HG02623 (cell line): ENCODE data around the gene POM121L2.
"Not testable (repeated sequence)": the region's sequence is repeated elsewhere in the genome, so short reads cannot be mapped to it uniquely, and the experiment has no call there.

ENCODE experiments used
- ATAC-seq: cut with Tn5 transposase; IDR thresholded peaks from one replicate; pipeline ENCODE4 v1.9.1; 2021; ENCODE audit warnings: moderate library complexity; ENCODE audit not compliant: unreplicated experiment

Gene POM121L2

DNA sequence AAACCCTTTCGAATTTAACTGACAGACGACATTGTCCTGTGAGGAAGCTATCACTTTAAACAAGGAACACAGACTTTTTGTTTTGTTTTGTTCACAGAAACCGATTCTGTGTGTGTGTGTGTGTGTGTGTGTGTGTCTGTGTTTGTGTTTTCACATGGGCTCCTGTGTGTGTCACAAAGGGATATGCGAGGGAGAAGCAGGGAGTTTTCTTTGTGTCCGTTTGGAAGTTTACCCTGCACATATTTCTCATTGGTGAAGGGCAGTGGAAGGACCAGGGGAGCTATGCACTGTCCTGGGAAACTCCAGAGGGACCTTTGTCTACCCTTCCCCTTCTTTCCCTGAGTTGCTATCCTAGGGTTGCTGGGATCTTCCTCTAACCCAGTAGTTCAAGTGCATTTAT lies 17.7 kb downstream of the POM121L2 start:
- ATAC-seq, result no peak

DNA sequence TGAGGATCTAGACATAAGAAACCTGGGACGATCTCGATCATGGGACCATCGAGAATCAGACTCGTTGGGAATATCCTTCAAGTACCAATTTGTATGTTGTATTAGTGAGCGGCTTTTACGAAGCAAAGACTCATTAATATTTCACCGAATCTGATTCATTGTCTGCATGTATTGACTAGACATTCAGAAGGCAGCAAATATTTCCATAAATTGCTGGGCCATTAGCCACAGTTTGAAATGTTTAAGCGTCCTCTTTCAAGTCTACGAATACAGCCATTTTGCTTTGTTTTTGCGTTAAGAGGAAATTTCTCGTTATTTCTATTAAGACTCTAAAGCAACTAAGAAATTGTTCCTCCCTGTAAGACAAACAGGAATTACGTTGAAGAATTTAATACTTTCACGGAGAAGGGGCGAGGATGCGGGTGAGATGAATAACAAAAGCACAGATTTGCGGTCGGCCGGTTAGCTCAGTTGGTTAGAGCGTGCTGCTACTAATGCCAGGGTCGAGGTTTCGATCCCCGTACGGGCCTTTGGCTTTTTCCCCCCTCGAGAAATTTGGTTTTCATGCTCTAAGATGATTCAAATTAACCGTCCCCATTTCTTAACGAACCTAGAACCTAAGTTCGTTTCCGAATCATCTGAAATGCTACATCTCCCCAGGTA lies 18.5 kb downstream of the POM121L2 start:
- ATAC-seq, result no peak

DNA sequence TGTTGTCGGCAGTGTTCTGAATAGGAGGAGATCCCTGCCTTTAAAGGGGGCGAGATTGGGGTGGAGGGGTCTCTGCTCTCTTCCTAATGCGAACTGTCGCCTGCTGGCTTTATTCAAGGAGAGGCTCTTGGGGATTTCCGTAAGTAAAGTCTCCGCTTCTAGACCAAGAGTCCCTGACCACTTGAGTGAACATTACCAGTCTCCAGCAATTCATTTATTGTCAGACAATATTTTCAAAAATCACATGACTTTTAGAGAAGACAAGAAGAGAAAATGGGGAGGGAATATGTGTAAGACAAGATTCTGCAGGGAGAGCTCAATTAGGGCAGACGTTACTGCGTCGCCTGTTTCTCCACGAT lies 21.2 kb downstream of the POM121L2 start:
- no peak for ATAC-seq

DNA sequence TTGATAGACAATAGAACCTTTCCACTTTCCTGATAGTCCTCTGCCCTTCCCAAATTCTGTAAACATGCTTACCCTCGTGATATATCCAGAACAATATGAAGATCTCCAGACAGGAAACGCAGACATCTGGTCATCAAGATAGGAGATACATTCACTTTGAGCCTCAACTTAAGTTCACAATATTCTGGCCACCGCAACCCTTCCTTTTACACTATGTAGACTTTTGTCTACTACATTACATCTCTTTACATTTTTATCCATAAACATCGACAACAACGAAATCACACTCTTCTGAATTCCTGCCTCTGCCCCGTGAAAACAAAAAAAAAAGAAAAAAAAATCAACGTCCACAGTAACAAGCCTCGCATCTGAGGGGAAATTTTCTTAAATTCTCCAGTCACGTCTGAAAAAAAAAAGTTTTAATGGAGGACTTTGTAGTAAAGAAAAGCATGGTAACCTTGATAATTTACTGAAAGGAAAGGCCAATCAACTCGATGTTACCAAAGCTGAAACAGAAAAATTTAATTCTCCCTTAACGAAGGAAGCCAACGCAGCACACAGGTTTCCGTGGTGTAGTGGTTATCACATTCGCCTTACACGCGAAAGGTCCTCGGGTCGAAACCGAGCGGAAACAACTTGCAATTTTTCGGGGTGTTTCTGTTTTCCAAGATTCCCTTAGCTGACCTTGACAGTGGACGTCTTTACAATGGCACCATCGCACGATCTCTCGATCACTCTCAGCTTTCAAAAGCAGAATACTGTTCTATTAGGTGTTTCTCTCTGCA lies 21.8 kb downstream of the POM121L2 start:
- no peak for ATAC-seq

DNA sequence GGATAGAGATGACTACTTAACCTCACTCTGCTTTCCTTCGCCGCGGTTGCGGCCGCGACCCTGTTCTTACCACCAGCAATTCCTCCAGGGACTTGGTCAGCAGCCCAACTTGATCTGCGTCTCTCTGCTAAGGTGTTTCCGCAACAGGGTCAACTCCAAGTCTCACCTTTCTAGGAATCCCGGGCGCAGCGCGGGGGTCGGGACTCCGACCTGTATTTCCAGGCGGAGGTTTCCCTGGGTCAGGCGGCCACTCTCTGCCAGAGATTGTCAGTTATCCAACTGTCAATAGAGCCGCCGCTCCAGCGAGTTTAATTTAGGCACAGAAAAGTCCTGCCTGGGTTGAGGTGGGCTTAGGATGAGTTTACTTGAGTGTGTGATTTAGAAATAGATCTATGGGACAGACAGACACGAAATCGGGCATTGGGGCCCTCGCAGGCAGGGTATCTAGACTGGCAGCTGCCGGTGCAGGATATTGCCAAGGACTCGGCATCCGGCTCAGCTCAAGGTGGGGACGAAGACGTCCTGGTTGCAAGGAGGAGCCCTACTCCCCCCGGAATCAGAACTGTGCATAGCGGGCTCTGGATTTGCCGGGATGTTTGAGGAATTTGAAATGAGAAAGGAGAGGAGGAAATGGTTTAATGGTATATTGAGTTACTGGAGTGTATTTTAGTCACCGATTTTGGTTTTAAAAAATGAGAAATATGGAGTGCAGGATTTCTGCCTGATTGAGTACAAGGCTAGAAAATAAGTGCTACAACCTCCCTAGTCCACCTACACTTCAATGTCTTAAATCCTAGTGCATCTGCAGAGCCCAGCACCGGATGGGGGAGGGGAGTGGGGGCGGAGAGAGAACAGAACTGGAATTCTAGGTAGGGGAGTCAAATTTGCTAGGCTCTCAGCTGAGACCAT lies 23.7 kb downstream of the POM121L2 start:
- ATAC-seq, result no peak

DNA sequence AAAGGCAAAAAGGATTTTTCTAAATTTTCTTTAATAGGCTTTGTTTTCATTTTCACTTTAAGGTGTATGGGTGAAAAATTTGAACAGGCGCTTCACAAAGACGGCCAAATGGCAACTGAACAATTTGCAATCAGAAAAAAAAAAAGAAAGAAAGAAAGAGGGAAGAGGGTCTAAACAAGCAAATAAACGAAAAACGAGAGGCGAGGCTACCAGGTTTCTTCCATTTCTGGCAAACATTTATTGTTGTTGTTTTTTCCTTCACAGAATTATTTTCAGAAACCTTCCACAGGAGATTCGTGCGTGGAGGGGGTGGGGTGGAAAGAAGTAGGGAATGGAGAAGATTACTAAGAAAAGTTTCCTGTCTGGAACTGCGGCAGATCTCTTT lies 24.3 kb downstream of the POM121L2 start:
- ATAC-seq, result no peak

DNA sequence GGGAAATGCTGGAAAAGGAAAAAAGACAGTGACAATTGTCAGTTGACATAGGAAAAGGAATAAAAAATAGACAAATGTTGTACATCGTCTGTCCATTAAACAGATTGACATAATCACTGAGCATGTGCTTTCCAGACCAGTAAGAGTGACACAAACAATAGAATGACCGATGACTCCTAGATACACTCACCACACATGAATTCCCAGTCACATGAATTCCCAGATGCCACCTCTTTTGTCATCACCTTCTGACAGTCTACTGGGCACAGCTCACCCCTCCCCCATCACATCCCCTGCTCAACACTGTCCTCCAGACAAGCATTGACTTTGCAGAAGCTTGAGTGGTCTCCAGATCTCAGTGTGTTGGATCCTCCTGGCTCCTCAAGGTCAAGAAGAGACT lies 25.9 kb downstream of the POM121L2 start:
- ATAC-seq, result no peak

DNA sequence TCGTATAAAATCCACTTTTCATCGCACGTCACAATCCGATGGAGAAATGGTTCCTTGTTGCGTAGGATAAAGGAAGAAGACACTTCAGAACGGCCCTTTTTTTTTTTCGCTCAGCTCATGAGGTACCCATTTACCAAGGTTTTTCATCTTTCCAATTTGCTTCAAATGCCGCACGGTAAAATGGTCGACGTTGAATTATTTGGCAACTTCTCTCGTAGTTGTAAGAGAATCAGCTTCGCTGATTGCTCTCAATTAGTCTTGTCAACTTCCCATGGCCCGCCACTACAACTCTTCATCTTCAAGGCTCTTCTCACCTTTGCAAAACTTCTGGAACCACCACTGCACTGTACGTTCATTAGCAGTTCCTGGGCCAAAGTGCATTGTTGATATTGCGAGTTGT lies 28.8 kb downstream of the POM121L2 start:
- ATAC-seq, result no peak

DNA sequence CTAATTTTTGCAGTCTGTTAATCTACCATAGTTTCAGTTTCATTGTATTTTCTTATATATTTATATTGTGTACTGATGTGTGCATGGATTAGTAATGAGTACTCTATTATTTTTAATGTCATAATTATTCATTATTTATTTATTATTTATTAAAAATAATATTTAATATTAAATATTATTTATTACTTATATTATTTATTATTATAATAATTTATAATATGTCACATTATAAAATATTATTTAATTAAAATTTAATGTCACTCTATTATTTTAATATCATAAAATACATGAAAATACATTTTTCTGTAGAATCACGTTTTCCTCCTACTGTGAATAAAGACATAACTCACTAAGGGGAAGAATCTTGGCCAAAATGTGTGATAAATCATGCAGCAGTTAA lies 30.5 kb downstream of the POM121L2 start:
- ATAC-seq, result no peak

DNA sequence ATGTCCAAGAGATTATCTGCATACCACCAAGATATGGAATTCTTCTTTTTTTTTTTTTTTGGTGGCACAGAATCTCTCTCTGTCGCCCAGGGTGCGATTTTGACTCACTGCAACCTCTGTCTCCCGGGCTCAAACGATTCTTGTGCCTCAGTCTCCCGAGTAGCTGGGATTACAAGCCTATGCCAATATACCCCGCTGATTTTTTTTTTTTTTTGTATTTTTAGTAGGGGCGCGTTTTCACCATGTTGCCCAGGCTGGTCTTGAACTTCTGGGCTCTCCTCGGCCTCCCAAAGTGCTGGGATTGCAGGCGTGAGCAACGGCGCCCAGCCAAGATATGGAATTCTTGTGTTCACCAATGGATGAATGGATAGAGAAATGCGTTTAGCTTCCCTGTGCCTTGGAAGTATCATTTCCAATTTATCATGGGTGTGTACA lies 31.0 kb downstream of the POM121L2 start:
- no peak for ATAC-seq

DNA sequence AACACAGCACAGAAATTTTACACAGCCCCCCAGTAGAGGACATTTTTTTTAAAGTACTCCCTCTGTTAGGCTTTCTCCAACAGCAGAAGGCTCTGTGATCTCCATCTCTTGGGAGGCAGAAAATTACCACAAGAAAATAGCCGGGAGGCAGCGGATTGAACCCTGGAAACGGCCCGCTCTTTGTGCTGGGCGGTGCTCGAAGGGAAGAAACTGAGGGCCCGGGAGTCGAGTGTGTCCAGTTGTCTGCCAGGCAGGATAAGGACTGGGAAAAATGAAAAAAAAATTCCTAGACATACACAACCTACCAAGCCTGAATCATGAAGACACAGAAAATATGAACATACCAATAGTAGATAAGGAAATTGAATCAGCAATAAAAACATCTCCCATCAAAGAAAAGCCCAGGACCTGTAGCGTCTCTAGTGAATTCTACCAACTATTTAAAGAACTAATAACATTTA lies 31.5 kb downstream of the POM121L2 start:
- ATAC-seq, result no peak

DNA sequence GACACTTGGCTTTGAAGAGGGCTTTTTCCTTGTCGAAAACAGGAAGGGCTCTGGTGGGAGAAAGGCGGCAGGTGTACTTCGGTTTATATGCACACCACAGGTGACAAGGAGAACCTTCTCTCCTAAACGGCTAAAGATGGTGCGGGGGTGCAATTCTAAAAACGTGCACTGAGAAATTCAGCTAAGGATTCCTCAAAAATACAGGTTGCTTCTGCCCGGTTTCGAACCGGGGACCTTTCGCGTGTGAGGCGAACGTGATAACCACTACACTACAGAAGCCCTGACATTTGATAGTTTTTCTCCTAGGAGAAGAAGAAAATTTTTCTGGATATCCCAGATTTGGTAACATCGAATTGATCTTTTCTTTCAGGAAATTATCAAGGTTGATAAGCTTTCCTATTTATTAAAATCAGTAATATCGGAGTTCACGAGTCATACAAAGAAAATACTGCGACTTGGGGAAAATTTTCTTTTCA lies 32.0 kb downstream of the POM121L2 start:
- ATAC-seq, result no peak

DNA sequence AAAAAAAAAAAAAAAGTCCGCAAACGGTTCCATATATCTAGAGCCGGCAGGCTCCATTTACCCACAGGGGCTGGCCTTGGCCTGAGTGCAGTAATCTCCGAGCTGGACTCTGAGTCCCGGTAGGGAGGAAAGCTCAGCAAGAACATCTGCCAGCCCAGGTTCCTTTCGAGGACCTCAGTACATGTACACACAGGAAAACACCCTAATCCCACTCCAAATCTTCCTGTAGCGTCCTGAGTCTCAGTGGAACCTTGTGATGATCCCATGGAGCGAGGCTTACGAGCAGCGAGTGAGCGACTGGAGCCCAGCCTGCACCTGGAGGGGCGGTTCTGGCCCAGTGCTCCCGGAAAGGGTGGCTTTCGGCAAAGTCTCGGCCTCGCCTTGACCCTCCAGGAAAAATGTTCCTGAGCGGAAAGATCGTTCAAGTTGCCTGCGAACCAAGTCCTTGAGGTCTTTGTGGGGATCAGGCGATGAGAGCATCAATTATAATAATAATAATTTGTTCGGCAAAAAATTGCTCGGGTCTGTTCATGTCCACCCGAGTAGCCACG lies 32.5 kb downstream of the POM121L2 start:
- no peak for ATAC-seq

DNA sequence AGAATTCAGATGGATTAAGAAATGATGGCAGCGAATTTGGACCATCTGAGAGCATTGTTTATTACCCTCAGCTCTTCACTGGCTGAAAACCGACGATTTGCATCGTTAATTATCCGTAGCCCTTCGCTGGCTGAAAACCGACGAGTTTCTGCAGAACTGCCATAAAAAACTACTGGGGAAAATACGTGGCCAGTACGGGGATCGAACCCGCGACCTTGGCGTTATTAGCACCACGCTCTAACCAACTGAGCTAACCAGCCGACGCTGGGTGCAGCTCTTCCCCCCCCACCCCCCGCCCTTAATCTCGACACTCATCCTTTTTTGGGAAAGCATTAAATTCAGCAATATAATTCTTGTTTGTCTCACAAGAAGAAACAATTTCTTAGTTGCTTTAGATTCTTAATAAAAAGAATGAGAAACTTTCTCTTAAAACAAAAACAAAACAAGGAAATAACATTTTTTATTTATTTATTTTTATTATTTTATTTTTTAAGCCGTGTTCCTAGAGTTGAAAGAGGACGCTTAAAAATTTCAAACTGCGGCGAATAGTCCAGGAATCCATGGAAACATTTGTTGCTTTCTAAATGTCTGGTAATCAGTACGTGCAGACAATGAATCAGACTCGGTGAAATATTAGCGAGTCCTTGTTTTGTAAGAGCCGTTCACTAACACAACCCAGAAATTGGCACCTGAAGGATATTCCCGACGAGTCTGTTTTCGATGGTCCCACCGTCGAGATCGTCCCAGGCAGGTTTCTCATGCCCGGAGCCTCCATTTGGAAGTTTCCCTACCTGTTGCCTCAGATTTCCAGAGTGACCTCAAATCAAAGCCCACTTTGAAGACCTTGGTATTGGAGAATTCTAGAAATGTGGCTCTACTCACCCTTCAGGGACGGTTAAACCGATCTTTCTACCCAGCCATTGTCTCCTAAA lies 36.8 kb downstream of the POM121L2 start:
- ATAC-seq, result no peak

DNA sequence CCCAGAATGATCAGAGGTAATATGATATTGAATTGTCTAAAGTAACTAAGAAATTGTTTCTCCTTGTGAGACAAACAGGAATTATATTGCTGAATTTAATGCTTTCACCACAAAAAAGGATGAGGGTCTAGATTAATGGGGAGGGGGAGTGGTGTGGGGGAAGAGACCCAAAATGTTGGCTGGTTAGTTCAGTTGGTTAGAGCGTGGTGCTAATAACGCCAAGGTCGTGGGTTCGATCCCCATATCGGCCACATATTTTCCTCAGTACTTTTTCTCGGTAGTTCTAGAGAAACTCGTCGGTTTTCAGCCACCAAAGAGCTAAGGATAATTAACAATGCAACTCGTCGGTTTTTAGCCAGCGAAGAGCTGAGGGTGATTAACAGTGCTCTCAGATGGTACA lies 38.3 kb downstream of the POM121L2 start:
- no peak for ATAC-seq

DNA sequence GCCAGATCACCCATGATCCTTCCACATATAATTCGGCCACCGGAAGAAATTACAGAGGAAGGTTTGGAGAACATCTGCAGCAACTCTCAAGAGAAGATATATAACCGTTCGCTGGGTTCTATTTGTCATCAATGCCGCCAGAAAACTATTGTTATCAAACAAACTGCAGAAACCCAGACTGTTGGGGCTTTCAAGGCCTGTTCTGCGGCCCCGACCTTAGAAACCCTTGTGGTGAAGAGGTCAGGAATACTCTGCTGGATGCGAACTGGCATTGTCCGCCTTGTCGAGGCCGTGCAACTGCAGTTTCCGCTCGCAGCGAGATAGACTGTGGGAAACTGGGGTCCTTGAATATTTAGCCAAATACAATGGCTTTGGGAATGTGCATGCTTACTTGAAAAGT lies 43.3 kb downstream of the POM121L2 start:
- no peak for ATAC-seq

DNA sequence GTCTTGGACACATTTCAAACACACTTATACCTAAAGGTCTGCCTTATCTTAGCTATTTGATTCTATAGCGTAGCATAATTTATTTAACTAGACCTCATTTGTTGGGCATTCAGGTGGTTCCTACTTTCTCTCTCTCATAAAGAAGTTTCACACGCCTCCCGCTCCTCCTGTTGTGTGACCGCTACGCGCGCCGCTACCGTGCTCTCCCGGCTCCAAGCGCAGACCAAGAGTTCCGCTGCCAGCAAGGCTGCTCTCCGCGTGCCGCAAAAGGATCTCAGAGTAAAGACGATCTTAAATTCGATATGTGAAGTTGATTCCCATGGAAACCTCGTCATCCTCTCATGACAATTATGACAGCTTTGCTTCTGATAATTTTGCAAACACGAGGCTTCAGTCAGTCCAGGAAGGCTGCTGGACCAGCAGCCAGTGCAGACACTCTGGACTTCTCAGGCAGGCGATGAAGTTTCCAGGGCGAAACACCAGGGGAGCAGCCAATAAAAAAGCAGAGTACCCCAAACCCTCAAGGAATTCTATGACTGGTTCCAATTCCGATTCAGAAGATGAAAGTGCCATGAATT lies 44.1 kb downstream of the POM121L2 start:
- ATAC-seq, result no peak

DNA sequence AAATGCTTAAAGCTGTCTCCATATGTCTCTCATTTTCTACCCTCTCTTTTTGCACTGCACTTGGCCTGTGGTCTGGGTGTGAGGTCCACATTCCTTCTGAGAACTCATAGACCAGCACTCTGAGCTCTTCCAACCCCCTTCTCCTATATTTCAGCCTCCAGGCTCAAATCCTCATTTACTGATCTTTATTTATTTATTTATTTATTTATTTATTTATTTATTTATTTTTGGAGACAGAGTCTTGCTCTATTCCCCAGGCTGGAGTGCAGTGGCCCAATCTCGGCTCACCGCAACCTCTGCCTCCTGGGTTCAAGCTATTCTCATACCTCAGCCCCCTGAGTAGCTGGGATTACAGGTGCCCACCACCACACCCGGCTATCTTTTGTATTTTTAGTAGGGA lies 45.1 kb downstream of the POM121L2 start:
- ATAC-seq, result not testable (repeated sequence)

DNA sequence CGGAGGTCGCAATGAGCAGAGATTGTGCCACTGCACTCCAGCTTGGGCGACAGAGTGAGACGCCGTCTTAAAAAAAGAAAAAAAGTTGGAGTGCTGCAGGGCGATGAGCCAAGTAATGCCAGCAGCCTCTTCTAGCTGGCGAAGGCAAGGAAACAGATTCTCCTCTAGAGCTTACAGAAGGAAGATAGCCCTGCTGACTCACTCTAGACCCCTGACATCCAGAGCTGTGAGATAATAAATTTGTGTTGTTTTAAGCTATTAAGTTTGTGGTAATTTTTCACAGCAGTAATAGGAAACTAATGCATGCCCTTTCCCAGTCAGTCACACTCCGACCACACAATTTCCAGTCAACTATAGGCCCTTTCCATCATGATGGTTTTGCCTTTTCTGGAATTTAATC lies 48.2 kb downstream of the POM121L2 start:
- ATAC-seq, result no peak
